HepG2 (cell line): ENCODE data around the gene ZDHHC13. TPM values are rescaled to one million over a fixed set of nuclear protein-coding genes. Genes with fewer than 3 reads are reported as not detected.

Experiments used
- CHD4 ChIP-seq: fragments of 200-600 bp; sonication (generic); IDR thresholded peaks from 2 replicates; pipeline ENCODE4 v1.7.0; 2017; ENCODE audit warnings: mild to moderate bottlenecking, low read length, borderline replicate concordance
- DPF2 ChIP-seq: sonication (generic); formaldehyde crosslinking; IDR thresholded peaks from 2 replicates; pipeline ENCODE4 v1.4.0; 2020; ENCODE audit warnings: mild to moderate bottlenecking, low read depth, missing genetic modification reagents, borderline replicate concordance
- E2F1 ChIP-seq: sonication (generic); formaldehyde crosslinking; IDR thresholded peaks from 2 replicates; pipeline ENCODE4 v1.5.0; 2020; ENCODE audit warnings: missing genetic modification reagents
- FOXA1 ChIP-seq, 2 experiments: fragments of 450-650 bp in 1 of 2; sonication (generic) in 1 of 2; formaldehyde crosslinking in 1 of 2; IDR thresholded peaks; 2 replicates each; pipeline versions ENCODE4 v1.4.0 to v1.6.1; 2016 to 2020; ENCODE audit warnings: missing genetic modification reagents in 1 of 2
- HNF1B ChIP-seq: sonication (generic); formaldehyde crosslinking; IDR thresholded peaks from 2 replicates; pipeline ENCODE4 v1.5.1; 2020; ENCODE audit warnings: mild to moderate bottlenecking, moderate library complexity, missing genetic modification reagents
- KIAA2018 ChIP-seq: sonication (generic); formaldehyde crosslinking; IDR thresholded peaks from 2 replicates; pipeline ENCODE4 v1.5.0; 2020; ENCODE audit warnings: mild to moderate bottlenecking, missing genetic modification reagents, borderline replicate concordance
- MEIS2 ChIP-seq: sonication (generic); formaldehyde crosslinking; IDR thresholded peaks from 2 replicates; pipeline ENCODE4 v1.9.0; 2021; ENCODE audit warnings: mild to moderate bottlenecking, missing genetic modification reagents
- SNAPC5 ChIP-seq: sonication (generic); formaldehyde crosslinking; IDR thresholded peaks from 2 replicates; pipeline ENCODE4 v1.8.1; 2023; ENCODE audit warnings: mild to moderate bottlenecking, missing genetic modification reagents, borderline replicate concordance
- TEAD3 ChIP-seq: optimal IDR thresholded peaks from 2 replicates; pipeline ENCODE3; 2016; ENCODE audit warnings: borderline replicate concordance
- TFDP2 ChIP-seq: sonication (generic); formaldehyde crosslinking; IDR thresholded peaks from 2 replicates; pipeline ENCODE4 v1.4.0; 2020; ENCODE audit warnings: missing genetic modification reagents
- ZBTB37 ChIP-seq: sonication (generic); formaldehyde crosslinking; IDR thresholded peaks from 2 replicates; pipeline ENCODE4 v1.4.0; 2020; ENCODE audit warnings: mild to moderate bottlenecking, missing genetic modification reagents
- ZFP62 ChIP-seq: sonication (generic); formaldehyde crosslinking; IDR thresholded peaks from 2 replicates; pipeline ENCODE4 v1.4.0; 2020; ENCODE audit warnings: missing genetic modification reagents
- ZKSCAN1 ChIP-seq: fragments of 150-350 bp; IDR thresholded peaks from 2 replicates; pipeline ENCODE4 v1.6.1; 2014; ENCODE audit warnings: low read length
- ZNF121 ChIP-seq: sonication (generic); formaldehyde crosslinking; IDR thresholded peaks from 2 replicates; pipeline ENCODE4 v1.5.0; 2020; ENCODE audit warnings: mild to moderate bottlenecking, missing genetic modification reagents
- polyA plus RNA-seq, 8 experiments: library from polyadenylated mRNA; depleted of rRNA in 3 of 8; stranded (reverse) in 7 of 8; unstranded in 1 of 8; fragments of >200 nt; fragmentation: Illumina TruSeq in 4 of 8; extraction: Trizol in 4 of 8; gene quantifications; 2 replicates each; pipeline versions ENCODE4 v1.2.1 to v1.2.3, GENCODE V29; 2011 to 2016; ENCODE audit warnings: low read depth in 4 of 8, missing spikeins in 1 of 8, mixed read lengths in 1 of 8; ENCODE audit not compliant: insufficient read depth in 1 of 8
- total RNA-seq, 5 experiments: library from RNA; depleted of rRNA; stranded (reverse); fragments of >200 nt; fragmentation: Illumina TruSeq; extraction: Trizol; gene quantifications; 2 replicates each; pipeline ENCODE4 v1.2.3, GENCODE V29; 2016; ENCODE audit warnings: low read depth in 1 of 5

Gene ZDHHC13
- total and polyA plus RNA-seq, 2 of the 13 experiments (the other 11 are each of a cell fraction or from before 2014, with no cell fraction given) = 10.9 to 11.8 TPM

GRCh38 chr11:19071255-19071654 is 45.7 kb upstream of the ZDHHC13 start (continued):
- no peak for TF ChIP-seq KIAA2018
- no peak for TF ChIP-seq ZKSCAN1
- TF ChIP-seq HNF1B (CRISPR knock-in tag) = no peak
- TF ChIP-seq TEAD3 (CRISPR knock-in tag) = peak; percentile 57
- 0 out of 2 replicates have a peak, but pooled peaks have one; percentile 19 for TF ChIP-seq SNAPC5
- no peak for TF ChIP-seq DPF2 (CRISPR knock-in tag)
- TF ChIP-seq FOXA1 (IDR thresholded peaks at IDR 0.05) = no peak
- TF ChIP-seq FOXA1 (CRISPR knock-in tag; IDR thresholded peaks at IDR 0.05) = no peak
- TF ChIP-seq ZNF121 (CRISPR knock-in tag) = no peak
- TF ChIP-seq CHD4 = no peak
- TF ChIP-seq MEIS2 = no peak
- TF ChIP-seq ZBTB37 (CRISPR knock-in tag) = no peak
- no peak for TF ChIP-seq ZFP62 (CRISPR knock-in tag)
- TF ChIP-seq E2F1 (CRISPR knock-in tag) = no peak
- TF ChIP-seq TFDP2 = no peak
